NOMO-1 treated with DMSO at 0.1 percent for 48 hours (cell line): Measurements from ENCODE around the gene STARD13.

Source experiments
- DNase-seq: peaks from one replicate; lab custom pipeline; 2025; ENCODE audit not compliant: unreplicated experiment; lab: John Stamatoyannopoulos, UW

STARD13 gene

DNA sequence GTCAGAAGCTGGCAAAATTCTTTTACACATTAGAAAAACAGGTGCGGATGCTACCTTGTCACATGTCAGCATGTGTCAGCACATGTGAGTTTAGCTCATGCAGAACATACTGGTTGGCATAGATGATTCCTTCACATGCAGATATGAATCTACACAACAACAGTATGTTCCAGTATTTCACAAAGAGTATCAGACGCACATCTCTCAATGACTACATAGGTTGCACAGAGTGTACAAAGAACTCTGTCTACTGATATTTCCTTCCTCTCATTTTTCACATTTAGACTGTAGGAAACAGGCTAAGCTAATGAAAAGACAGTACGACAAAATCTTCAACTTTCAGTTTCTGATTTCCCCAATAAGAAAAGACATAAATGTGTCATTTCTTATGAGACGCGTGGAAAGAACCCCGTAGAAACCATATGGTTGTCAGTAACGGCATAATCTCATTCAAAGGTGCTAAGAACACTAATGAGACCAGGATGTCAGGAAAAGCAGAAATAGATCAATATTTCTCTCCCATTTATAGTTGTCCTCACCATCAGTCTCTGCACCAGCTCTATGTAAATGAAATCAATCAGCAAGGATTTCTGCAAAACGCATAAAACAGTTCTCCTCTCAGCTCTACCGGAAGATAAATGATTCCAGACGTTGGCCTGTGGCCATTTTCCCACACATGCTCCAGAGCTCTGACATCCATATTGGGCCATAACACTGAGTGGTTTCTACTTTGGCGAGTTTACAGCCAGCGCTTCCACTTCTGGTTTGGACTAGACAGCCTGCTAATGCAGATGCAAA, 81.2 kb downstream of the STARD13 start:
- no peak for DNase-seq

- DNase-seq, result peak; percentile 38
Measured at GRCh38 chr13:33202644-33203169, 82.8 kb downstream of the STARD13 start.

DNA sequence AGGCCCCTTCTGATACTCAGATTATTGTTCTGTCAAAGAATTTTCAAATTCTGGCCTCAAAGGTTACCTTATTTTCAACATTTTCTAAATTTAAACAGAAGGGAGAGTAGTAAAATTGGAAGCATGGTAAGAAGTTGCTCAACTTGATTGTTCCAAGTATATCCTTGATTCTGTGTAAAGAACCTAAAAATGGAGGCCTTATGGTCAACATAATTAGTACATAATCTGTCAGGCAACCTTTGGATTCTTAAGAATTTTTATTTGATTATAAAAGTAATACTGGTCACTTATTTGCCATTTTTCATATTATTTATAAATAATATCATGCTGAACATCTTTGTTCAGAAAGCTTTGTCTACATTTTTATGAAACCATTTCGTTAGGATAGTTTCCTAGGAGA, 83.9 kb downstream of the STARD13 start:
- DNase-seq, result no peak

DNA sequence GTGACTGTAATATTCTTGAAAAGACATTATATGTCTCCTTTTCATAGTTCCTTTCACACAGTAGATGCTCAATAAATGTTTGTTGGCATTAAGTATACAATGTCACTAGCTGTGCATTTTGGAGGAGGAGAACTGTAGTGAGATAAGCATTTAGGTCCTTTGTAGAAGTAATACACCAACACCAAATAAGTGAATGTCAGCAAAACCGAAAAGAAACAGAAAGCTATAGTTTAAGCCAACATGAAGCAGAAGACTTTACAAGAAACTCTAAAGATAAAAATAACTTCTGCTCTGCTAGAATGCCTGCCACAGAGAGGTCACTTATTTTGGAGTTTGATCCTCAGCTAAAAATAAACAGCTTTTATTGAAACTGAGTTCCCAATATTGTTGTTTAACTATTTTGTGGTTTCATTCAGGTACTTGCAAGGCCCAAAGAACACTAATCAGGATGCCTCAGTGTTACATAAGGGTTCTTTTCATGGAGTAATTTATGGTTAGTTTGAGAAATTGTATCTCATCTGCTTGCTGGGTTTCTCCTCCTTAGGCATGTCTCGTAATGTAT, 86.2 kb downstream of the STARD13 start:
- DNase-seq, result no peak

GRCh38 chr13:33197541-33197971, 88.0 kb downstream of the STARD13 start:
- DNase-seq, result no peak

DNA sequence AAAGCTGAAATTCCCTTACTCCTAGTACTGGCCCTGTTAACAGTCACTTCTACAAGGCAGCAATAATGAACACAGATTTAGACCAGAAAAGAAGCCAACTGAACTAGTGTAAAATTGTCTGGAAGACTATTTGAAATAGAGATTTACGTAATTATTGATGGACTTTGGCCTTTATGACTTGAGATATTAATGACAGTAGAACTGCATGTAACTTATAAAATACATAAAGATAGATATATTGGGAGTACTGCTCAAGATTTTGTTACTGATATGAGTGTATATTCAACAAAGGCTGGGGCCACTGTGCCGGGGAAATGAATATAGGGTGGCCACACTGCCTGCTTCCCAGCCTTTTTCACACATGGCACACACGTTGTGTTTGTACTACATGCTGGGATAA, 88.8 kb downstream of the STARD13 start:
- DNase-seq, result no peak

DNA sequence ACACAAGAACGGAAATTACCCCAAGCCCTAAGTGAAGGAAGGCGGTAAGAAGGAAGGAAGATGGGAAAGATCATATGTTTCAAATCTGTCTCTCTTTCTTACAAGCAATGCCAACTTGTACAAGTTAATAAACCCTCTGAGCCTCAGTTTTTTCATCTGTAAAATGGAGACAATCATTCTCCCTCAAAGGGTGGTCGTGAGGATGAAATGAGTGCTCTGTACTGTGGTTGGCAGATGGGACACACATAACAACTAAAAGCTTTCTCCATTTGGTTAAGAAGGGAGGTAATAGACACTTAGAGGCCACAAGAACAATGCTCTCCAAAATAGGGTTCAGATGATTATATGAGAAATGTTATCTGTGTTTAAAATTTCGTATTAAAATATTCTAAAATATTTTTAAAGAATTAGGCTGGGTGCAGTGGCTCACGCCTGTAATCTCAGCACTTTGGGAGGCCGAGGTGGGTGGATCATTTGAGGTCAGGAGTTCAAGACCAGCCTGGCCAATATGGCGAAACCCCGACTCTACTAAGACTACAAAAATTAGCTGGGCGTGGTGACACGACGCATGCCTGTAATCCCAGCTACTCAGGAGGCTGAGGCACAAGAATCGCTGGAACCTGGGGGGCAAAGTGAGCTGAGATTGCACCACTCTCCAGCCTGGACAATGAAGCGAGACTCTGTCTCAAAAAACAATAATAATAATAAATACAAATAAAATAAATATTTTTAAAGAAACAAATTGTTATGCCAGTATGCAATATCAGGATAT, 89.7 kb downstream of the STARD13 start:
- no peak for DNase-seq

DNA sequence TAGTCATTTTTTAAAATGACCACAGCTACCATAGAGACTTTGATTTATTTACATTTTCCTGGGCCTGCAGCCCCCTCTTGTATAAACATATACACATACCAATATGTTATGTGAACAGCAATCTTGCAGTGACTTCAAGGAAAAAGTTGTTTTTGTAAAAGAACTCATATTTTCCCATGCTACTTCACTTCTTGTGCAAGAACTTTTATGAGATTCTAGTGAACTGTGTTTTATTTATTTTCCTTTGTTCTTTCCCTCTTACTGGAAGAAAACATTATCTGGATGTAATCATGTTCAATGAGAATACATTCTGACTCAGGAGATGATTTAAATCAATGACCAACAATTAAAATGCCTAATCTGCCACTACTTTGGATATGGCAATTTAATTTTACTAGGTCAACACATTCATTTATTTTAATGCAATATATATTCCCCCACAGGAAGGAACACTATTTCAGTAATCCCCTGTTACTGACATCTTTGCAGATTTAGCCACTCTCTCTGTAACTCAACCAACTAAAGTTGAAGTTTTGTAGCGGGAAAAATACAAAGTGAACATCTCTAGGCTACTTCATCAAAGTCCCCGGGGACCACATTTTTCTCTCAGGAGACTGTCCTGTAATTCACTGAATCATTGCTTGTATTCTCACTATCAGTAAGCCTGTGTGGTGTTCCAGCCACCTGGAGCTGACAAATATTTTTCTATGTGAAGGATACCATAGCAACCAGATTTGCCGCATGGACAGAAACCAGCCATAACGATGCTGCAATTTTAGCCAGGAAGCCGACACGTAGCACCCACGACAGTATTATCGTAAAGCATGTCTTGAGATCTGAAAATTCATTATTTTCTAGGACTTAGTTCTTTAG, 90.5 kb downstream of the STARD13 start:
- DNase-seq, result no peak

DNA sequence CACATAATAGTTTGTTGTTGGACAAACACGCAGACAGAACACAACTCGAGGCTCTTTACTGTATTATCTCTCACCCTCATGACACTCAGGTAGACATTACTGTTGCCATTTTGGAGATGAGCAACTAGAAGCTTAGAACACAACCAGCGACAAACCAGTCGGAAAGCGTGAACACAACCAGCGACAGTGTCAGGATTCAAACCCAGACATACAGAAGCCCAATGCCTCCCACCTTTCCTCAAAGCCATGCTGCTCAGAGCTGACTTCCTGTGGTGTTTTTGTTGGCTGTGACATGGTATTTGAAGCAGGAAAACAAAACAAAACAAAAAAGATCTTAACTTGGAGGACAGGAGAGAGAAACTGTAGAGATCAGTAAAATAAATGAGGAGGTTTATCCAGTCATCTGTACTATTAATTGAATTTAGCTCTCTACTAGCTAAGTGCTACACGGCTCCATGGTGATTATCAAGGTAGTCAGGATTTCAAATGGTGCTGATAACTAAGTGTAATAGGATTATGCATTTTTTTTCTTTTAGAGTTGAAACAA, 92.1 kb downstream of the STARD13 start:
- DNase-seq, result no peak

- no peak for DNase-seq
Measured at GRCh38 chr13:33191425-33192210, 93.9 kb downstream of the STARD13 start.

- DNase-seq, result no peak
Measured at GRCh38 chr13:33189470-33189869, 96.1 kb downstream of the STARD13 start.

DNA sequence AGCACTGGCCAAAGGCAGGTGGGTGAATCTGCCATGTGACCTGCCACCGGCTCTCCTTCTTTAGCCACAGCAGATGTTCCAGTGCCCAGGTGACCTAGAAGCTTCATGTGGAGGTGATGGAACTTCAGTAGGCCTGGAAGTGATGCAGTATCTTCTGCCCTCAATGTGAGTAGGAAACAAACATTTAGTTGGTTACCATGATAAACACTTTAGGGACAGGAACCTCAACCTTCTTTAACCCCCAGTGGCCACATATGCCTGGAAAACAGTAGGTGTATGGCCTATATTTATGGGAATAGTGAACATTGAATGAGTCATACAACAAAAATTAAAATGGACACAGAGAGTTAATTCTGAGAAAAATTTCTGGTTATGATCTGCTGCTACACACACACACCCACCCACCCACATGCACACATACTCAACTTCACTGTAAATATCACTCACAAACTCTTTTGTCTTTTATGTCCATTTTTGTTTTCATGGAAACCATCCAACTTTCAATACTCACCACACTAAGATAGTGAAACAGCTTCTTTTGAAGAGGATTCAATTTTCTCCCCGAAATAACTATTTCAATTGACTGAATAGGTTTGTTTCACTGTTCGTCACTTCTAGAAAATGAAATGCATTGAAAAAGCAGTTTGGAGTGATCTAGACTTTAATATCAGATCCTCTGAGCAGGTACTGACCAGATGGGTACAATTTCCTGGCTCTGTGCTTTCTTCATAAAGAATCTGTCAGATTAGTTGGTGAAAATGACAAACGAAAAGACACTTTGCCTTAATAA, 97.3 kb downstream of the STARD13 start:
- DNase-seq, result no peak

- DNase-seq, result peak; percentile 15
Measured at GRCh38 chr13:33186861-33187291, 98.7 kb downstream of the STARD13 start.

GRCh38 chr13:33185853-33186252, 99.7 kb downstream of the STARD13 start:
- no peak for DNase-seq

- no peak for DNase-seq
Measured at GRCh38 chr13:33184530-33184929, 101.0 kb downstream of the STARD13 start.

DNA sequence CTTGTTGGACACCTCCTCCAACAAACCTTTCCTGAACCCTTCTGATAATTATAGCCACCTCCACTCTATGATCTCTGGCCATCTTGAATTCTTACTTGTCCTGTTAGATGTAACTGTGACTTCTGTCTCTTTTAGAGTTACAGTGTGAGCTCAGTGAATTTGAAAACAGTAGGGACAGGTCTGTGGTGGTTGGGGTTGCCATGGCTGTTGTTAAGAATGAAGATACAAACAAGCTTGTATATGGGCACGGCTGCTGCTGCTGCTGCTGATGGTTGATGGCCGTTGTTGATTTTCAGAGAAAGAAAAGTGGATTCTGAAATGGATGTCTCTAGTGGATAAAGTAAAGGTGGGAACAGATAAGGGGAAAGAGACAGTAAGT, 101.5 kb downstream of the STARD13 start:
- no peak for DNase-seq

DNA sequence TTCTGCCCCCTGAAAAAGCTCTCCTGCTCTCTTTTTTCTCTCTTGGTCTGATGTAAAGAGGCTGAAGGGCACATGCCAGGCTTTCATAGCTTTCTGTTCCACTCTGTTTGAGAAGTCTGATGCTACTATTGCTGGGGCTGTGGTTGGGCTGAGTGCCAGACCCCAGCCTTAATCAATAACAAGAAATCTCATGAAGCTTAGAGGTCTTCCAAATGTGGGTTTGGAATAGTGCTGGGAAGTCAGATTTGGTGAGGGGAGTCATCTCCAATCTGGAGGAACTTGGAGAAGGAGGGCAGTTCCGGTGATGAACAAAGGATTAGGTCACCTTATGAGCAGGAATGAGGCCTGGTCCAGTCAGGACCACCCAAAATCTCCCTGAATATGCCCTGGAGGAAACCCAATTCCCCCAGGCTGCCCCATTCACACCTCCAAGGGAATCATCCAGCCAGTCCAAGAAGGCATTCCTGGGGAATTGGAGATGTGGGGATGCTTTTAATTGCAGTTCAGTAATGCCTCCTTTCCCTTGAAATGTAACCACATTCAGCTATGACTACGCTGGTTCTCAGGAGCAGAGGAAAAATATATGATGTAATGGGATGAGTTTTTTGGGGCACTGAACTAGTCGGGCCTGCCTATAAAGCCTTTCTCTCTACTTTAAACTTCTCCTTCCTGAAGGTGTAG, 102.0 kb downstream of the STARD13 start:
- DNase-seq, result no peak

- no peak for DNase-seq
Measured at GRCh38 chr13:33182729-33183128, 102.8 kb downstream of the STARD13 start.
